Loucy (cell line): Measurements from ENCODE around the gene KYAT1.

Experiments
- EZH2phosphoT487 ChIP-seq: fragments of 200-600 bp; IDR thresholded peaks from 2 replicates; pipeline ENCODE4 v1.6.1; 2018; ENCODE audit warnings: antibody characterized with exemption, mild to moderate bottlenecking, moderate library complexity, borderline replicate concordance
- TF ChIP-seq, protein P1 (sequence below): fragments of 200-600 bp; sonication (generic); conservative IDR thresholded peaks from 2 replicates; pipeline ENCODE4 v1.5.1; 2014; ENCODE audit warnings: mild to moderate bottlenecking, antibody characterized with exemption, low read length

DNA sequence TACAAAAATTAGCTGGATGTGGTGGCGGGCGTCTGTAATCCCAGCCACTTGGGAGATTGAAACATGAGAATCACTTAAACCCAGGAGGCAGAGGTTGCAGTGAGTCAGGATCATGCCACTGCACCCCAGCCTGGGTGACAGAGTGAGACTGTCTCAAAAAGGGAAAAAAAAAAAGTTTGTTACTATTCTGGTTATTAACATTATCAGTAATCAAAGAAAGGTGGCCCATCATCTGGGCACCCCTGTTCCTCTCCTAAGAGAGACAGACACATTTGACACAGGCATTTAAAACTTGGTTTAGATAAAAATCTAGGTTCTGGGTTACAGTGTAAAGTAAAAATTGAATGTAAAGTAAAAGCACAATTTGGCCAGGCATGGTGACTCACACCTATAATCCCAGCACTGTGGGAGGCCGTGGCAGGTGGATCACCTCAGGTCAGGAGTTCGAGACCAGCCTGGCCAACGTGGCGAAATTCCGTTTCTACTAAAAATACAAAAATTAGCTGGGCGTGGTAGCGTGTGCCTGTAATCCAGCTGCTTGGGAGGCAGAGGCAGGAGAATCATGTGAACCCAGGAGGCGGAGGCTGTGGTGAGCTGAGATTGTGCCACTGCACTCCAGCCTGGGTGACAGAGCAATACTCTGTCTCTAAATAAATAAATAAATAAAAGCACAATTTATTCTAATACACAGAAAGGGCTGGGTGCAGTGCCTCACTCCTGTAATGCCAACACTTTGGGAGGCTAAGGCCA lies 22.3 kb upstream of the KYAT1 start:
- TF ChIP-seq, protein P1, sequence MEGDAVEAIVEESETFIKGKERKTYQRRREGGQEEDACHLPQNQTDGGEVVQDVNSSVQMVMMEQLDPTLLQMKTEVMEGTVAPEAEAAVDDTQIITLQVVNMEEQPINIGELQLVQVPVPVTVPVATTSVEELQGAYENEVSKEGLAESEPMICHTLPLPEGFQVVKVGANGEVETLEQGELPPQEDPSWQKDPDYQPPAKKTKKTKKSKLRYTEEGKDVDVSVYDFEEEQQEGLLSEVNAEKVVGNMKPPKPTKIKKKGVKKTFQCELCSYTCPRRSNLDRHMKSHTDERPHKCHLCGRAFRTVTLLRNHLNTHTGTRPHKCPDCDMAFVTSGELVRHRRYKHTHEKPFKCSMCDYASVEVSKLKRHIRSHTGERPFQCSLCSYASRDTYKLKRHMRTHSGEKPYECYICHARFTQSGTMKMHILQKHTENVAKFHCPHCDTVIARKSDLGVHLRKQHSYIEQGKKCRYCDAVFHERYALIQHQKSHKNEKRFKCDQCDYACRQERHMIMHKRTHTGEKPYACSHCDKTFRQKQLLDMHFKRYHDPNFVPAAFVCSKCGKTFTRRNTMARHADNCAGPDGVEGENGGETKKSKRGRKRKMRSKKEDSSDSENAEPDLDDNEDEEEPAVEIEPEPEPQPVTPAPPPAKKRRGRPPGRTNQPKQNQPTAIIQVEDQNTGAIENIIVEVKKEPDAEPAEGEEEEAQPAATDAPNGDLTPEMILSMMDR = no peak
- no peak for TF ChIP-seq EZH2phosphoT487
